A549 (cell line): ENCODE measurements around the gene NAP1L1. TPM values are rescaled to one million over a fixed set of nuclear protein-coding genes. Genes with fewer than 3 reads are reported as not detected.

Experiments used
- ATAC-seq, 2 experiments: fragments of 200-7000 bp in 1 of 2; fragments of >200 bp in 1 of 2; cut with Nextera tagmentation in 1 of 2; cut with Tn5 transposase in 1 of 2; 3 replicates each; pipeline versions ENCODE4 v1.8.0 to v1.9.1; 2018 to 2020; ENCODE audit warnings: mild to moderate bottlenecking in 1 of 2, moderate library complexity in 1 of 2
- CTCF ChIA-PET: fragments of 300-600 bp; sonication (Branson Sonifier 250); formaldehyde crosslinking; extraction: SDS; loops from one replicate; lab custom pipeline; 2021; ENCODE audit warnings: antibody characterized with exemption, inconsistent platforms; lab: Yijun Ruan, JAX
- POLR2A ChIA-PET: fragments of 350-600 bp; formaldehyde crosslinking; extraction: SDS; loops from one replicate; lab custom pipeline; 2021; ENCODE audit warnings: antibody characterized with exemption, inconsistent platforms; lab: Yijun Ruan, JAX
- DNase-seq, 2 experiments: peaks; one replicate each; pipeline versions ENCODE4 v3.0.0 to v3.0.0-alpha.2; 2011 to 2016; ENCODE audit warnings: low read depth in 1 of 2, low spot score in 1 of 2
- FAIRE-seq: peaks from 2 replicates; lab custom pipeline; 2011; peaks lifted over from hg19 to GRCh38; lab: Jason Lieb, UNC
- H3K27ac ChIP-seq, 2 experiments: fragments of >200 bp; sonication (Bioruptor Twin); formaldehyde crosslinking; 3 replicates each; pipeline ENCODE4 v1.5.1; 2016 to 2017
- H3K4me1 ChIP-seq: fragments of >200 bp; sonication (Bioruptor Twin); formaldehyde crosslinking; 3 replicates; pipeline ENCODE4 v1.6.1; 2016
- H3K4me2 ChIP-seq: fragments of >200 bp; sonication (Bioruptor Twin); formaldehyde crosslinking; 3 replicates; pipeline ENCODE4 v1.6.1; 2016
- H3K4me3 ChIP-seq: fragments of >200 bp; sonication (Bioruptor Twin); formaldehyde crosslinking; 3 replicates; pipeline ENCODE4 v1.5.1; 2016
- H3K9me3 ChIP-seq: fragments of >200 bp; sonication (Bioruptor Twin); formaldehyde crosslinking; 3 replicates; pipeline ENCODE4 v1.6.1; 2016
- BCL3 ChIP-seq: fragments of >200 bp; sonication (Bioruptor Twin); formaldehyde crosslinking; IDR thresholded peaks from 3 replicates; pipeline ENCODE4 v1.6.1; 2016
- CBX2 ChIP-seq: fragments of 200-600 bp; sonication (generic); IDR thresholded peaks from 2 replicates; pipeline ENCODE4 v1.6.1; 2016; ENCODE audit warnings: low read depth, mild to moderate bottlenecking, borderline replicate concordance
- CBX8 ChIP-seq: fragments of 200-600 bp; sonication (generic); IDR thresholded peaks from 2 replicates; pipeline ENCODE4 v1.6.1; 2016
- CEBPB ChIP-seq, 2 experiments: fragments of >200 bp in 1 of 2; sonication (Bioruptor Twin) in 1 of 2; formaldehyde crosslinking in 1 of 2; IDR thresholded peaks; 2 replicates each; pipeline ENCODE4 v1.6.1; 2012 to 2016
- CHD2 ChIP-seq: fragments of 150-350 bp; IDR thresholded peaks from 2 replicates; pipeline ENCODE4 v1.6.1; 2014; ENCODE audit warnings: low read length; ENCODE audit not compliant: partially characterized antibody
- CTCF ChIP-seq: fragments of >200 bp; sonication (Bioruptor Twin); formaldehyde crosslinking; IDR thresholded peaks from 3 replicates; pipeline ENCODE4 v1.5.1; 2016
- EHF ChIP-seq: fragments of 250-450 bp; sonication (Bioruptor Pico); IDR thresholded peaks from 2 replicates; pipeline ENCODE4 v1.5.0; 2020; ENCODE audit warnings: mild to moderate bottlenecking
- ELK1 ChIP-seq: fragments of 150-350 bp; IDR thresholded peaks from 2 replicates; pipeline ENCODE4 v1.6.1; 2014; ENCODE audit warnings: low read depth, mild to moderate bottlenecking, low read length
- EP300 ChIP-seq, 2 experiments: fragments of >200 bp; sonication (Bioruptor Twin); formaldehyde crosslinking; IDR thresholded peaks; 2 replicates in 1 of 2; 3 replicates in 1 of 2; pipeline ENCODE4 v1.6.1; 2016 to 2017
- FOSB ChIP-seq: fragments of 250-450 bp; sonication (Bioruptor Pico); IDR thresholded peaks from 2 replicates; pipeline ENCODE4 v1.5.0; 2020; ENCODE audit warnings: mild to moderate bottlenecking, moderate library complexity
- FOSL2 ChIP-seq, 2 experiments: fragments of 450-650 bp in 1 of 2; fragments of >200 bp in 1 of 2; sonication (Bioruptor Twin) in 1 of 2; formaldehyde crosslinking; IDR thresholded peaks; 2 replicates each; pipeline versions ENCODE4 v1.5.0 to v1.6.1; 2016 to 2020; ENCODE audit warnings: mild to moderate bottlenecking in 1 of 2, moderate library complexity in 1 of 2
- FOXS1 ChIP-seq: fragments of 250-450 bp; sonication (Bioruptor Pico); IDR thresholded peaks from 2 replicates; pipeline ENCODE4 v1.5.0; 2020; ENCODE audit warnings: mild to moderate bottlenecking, moderate library complexity
- GATA3 ChIP-seq: IDR thresholded peaks from 2 replicates; pipeline ENCODE4 v1.6.1; 2012; ENCODE audit warnings: borderline replicate concordance
- HOXB5 ChIP-seq: fragments of 250-450 bp; sonication (Bioruptor Pico); IDR thresholded peaks from 2 replicates; pipeline ENCODE4 v1.5.0; 2020; ENCODE audit warnings: mild to moderate bottlenecking, moderate library complexity
- JUN ChIP-seq, 2 experiments: fragments of >200 bp; sonication (Bioruptor Twin); formaldehyde crosslinking; IDR thresholded peaks; 2 replicates in 1 of 2; 3 replicates in 1 of 2; pipeline ENCODE4 v1.6.1; 2016 to 2017
- JUNB ChIP-seq: fragments of >200 bp; sonication (Bioruptor Twin); formaldehyde crosslinking; IDR thresholded peaks from 2 replicates; pipeline ENCODE4 v1.6.1; 2016
- KDM1A ChIP-seq: fragments of 200-600 bp; sonication (generic); IDR thresholded peaks from 2 replicates; pipeline ENCODE4 v1.6.1; 2016; ENCODE audit warnings: low read depth, mild to moderate bottlenecking
- MAFK ChIP-seq: fragments of 450-650 bp; IDR thresholded peaks from 2 replicates; pipeline ENCODE4 v1.6.1; 2014; ENCODE audit not compliant: partially characterized antibody
- MAX ChIP-seq: IDR thresholded peaks from 2 replicates; pipeline ENCODE4 v1.6.1; 2012
- PBX3 ChIP-seq: IDR thresholded peaks from 2 replicates; pipeline ENCODE4 v1.6.1; 2012
- PHF8 ChIP-seq: fragments of 200-600 bp; sonication (generic); IDR thresholded peaks from 2 replicates; pipeline ENCODE4 v1.6.1; 2016; ENCODE audit warnings: low read depth, mild to moderate bottlenecking, antibody characterized with exemption, moderate library complexity, borderline replicate concordance
- RARB ChIP-seq: fragments of 250-450 bp; sonication (Bioruptor Pico); IDR thresholded peaks from 2 replicates; pipeline ENCODE4 v1.8.0; 2021; ENCODE audit warnings: mild to moderate bottlenecking, moderate library complexity
- RCOR1 ChIP-seq: fragments of 150-350 bp; IDR thresholded peaks from 2 replicates; pipeline ENCODE4 v1.6.1; 2014; ENCODE audit warnings: antibody characterized with exemption, low read length, low read depth
- REST ChIP-seq: fragments of 200-600 bp; sonication (generic); IDR thresholded peaks from 2 replicates; pipeline ENCODE4 v1.6.1; 2016; ENCODE audit warnings: antibody characterized with exemption, mild to moderate bottlenecking, moderate library complexity
- RFX5 ChIP-seq: fragments of 450-650 bp; IDR thresholded peaks from 2 replicates; pipeline ENCODE4 v1.7.1; 2014; ENCODE audit warnings: antibody characterized with exemption, mild to moderate bottlenecking, moderate library complexity
- SREBF2 ChIP-seq: fragments of 450-650 bp; IDR thresholded peaks from 2 replicates; pipeline ENCODE4 v1.6.1; 2014; ENCODE audit warnings: mild to moderate bottlenecking, moderate library complexity
- USF2 ChIP-seq: fragments of 450-650 bp; IDR thresholded peaks from 2 replicates; pipeline ENCODE4 v1.6.1; 2014; ENCODE audit warnings: antibody characterized with exemption
- ZNF302 ChIP-seq: fragments of 250-450 bp; sonication (Bioruptor Pico); IDR thresholded peaks from 2 replicates; pipeline ENCODE4 v1.9.0; 2021; ENCODE audit warnings: inconsistent platforms, mild to moderate bottlenecking, moderate library complexity
- WGBS: methylation state at CpG from one replicate; pipeline ENCODE4 v1.1.6; 2017; ENCODE audit errors: missing lambda C conversion rate; 5-methylcytosine and 5-hydroxymethylcytosine counted together
- polyA plus RNA-seq, 4 experiments: library from polyadenylated mRNA; depleted of rRNA in 3 of 4; stranded (reverse); fragments of >200 nt; fragmentation: RNase III in 1 of 4; extraction: RNeasy Plus Mini Kit Qiagen cat#74134 plus additional on column Dnase treatment in 1 of 4; gene quantifications; 2 replicates in 3 of 4; 3 replicates in 1 of 4; pipeline ENCODE4 v1.2.3, GENCODE V29; 2011 to 2017

Gene NAP1L1
- polyA plus RNA-seq, 2 of the 4 experiments (the other 2 are of a cell fraction): 709 to 943 TPM

- ATAC-seq (peak; percentile 56 to 61), DNase-seq (peak; percentile 62 to 87), FAIRE-seq (no peak)
- no peak overlapping the region; the same call in 2 of the 3 replicates for H3K4me3 ChIP-seq
- no peaks in the 10 kb centered on the region for H3K9me3 ChIP-seq
- peak overlapping the region; percentile 58 for H3K4me2 ChIP-seq
- ChIA-PET CTCF (interaction anchor here (0.7 to 3.4 kb wide), 6 partner anchors 10 to 309 kb away, joined by 3 to 12 read pairs (median 3); partner anchors contain the start of gene PHLDA1), POLR2A (interaction anchor here (1.0 to 3.8 kb wide), 6 partner anchors 10 to 494 kb away, joined by 3 to 45 read pairs (median 4); partner anchors contain the start of gene PHLDA1)
- H3K27ac ChIP-seq: peak overlapping the region; percentile 91 to 92
- peaks cover 63% of the 10 kb centered on the region for H3K4me1 ChIP-seq
- 30% methylated on average over 15 of the region's 15 CpGs for WGBS
- no peak for TF ChIP-seq RCOR1
- TF ChIP-seq RARB (CRISPR knock-in tag): peak; percentile 52; the same call in 1 of the 2 replicates
- peak in 1 of 2 experiments; percentile 79; a peak in 3 of 5 replicates for TF ChIP-seq JUN (IDR thresholded peaks at IDR 0.05)
- TF ChIP-seq RFX5: no peak
- no peak for TF ChIP-seq PHF8
- TF ChIP-seq PBX3: no peak
- TF ChIP-seq GATA3: peak; percentile 25; the same call in 1 of the 2 replicates
- TF ChIP-seq MAX: peak; percentile 37; the same call in 1 of the 2 replicates
- TF ChIP-seq BCL3: 0 out of 3 replicates have a peak, but pooled peaks have one; percentile 24
- TF ChIP-seq CBX2: no peak
- peak; percentile 20; the same call in 1 of the 2 replicates for TF ChIP-seq FOSB
- no peak for TF ChIP-seq KDM1A
- TF ChIP-seq EHF: peak; percentile 72
- TF ChIP-seq JUNB: peak; percentile 75
- TF ChIP-seq USF2: no peak
- TF ChIP-seq SREBF2: no peak
- TF ChIP-seq REST: no peak
- TF ChIP-seq HOXB5: peak; percentile 55
- peak; percentile 63; the same call in 1 of the 2 replicates for TF ChIP-seq FOSL2 (IDR thresholded peaks at IDR 0.05)
- TF ChIP-seq FOSL2 (CRISPR knock-in tag; IDR thresholded peaks at IDR 0.05): peak; percentile 93
- no peak; the same call in 1 of the 2 replicates for TF ChIP-seq FOXS1 (CRISPR knock-in tag)
- TF ChIP-seq ZNF302: peak; percentile 66
- no peak for TF ChIP-seq CBX8
- peak in 1 of 2 experiments; percentile 34; a peak in 1 of 5 replicates for TF ChIP-seq EP300 (IDR thresholded peaks at IDR 0.05)
- no peak for TF ChIP-seq CTCF
- peak; percentile 32 for TF ChIP-seq MAFK
- no peak for TF ChIP-seq CHD2
- TF ChIP-seq ELK1: no peak
- 0 out of 4 replicates have a peak, but pooled peaks of 1 of the 2 experiments have one; percentile 23 for TF ChIP-seq CEBPB (IDR thresholded peaks at IDR 0.05)
These were observed 63.5 kb downstream of the NAP1L1 start for GRCh38 chr12:76020731-76021672.
